ENCODE measurements around the gene MIS12. TPM values are rescaled to one million over a fixed set of nuclear protein-coding genes. Genes with fewer than 3 reads are reported as not detected.

Gene MIS12
- total and polyA plus RNA-seq, 2 of the 13 experiments (the other 11 are each of a cell fraction or from before 2014, with no cell fraction given) = 13.4 to 28.0 TPM

- TF ChIP-seq PLSCR1 (CRISPR knock-in tag; IDR thresholded peaks at IDR 0.05; ENCODE audit: borderline replicate concordance) (no peak), EHMT2 (IDR thresholded peaks at IDR 0.05; ENCODE audit: borderline replicate concordance, low read depth, low read length) (no peak), KAT8 (CRISPR knock-in tag; IDR thresholded peaks at IDR 0.05) (peak; percentile 93), TRIM22 (IDR thresholded peaks at IDR 0.05) (no peak), TCF7 (IDR thresholded peaks at IDR 0.05; ENCODE audit: low read depth) (no peak), HIVEP1 (CRISPR knock-in tag; IDR thresholded peaks at IDR 0.05) (peak; percentile 65; the same call in 1 of the 2 replicates), ZNF354B (CRISPR knock-in tag; IDR thresholded peaks at IDR 0.05) (peak; percentile 66; the same call in 1 of the 2 replicates), KLF11 (CRISPR knock-in tag; IDR thresholded peaks at IDR 0.05) (no peak), ARID2 (CRISPR knock-in tag; IDR thresholded peaks at IDR 0.05; ENCODE audit: borderline replicate concordance) (no peak), KLF13 (CRISPR knock-in tag; IDR thresholded peaks at IDR 0.05) (no peak), KDM2A (CRISPR knock-in tag; IDR thresholded peaks at IDR 0.05; ENCODE audit: borderline replicate concordance, low read depth) (peak; percentile 94), ZNF264 (CRISPR knock-in tag; IDR thresholded peaks at IDR 0.05) (peak; percentile 81), SPEN (CRISPR knock-in tag; IDR thresholded peaks at IDR 0.05; ENCODE audit: low read depth) (peak; percentile 98), BCLAF1 (IDR thresholded peaks at IDR 0.05) (no peak), ZNF768 (CRISPR knock-in tag; IDR thresholded peaks at IDR 0.05) (peak; percentile 80; the same call in 1 of the 2 replicates), ZNF34 (CRISPR knock-in tag; IDR thresholded peaks at IDR 0.05; ENCODE audit: borderline replicate concordance) (no peak)
- TF ChIP-seq, protein P1, sequence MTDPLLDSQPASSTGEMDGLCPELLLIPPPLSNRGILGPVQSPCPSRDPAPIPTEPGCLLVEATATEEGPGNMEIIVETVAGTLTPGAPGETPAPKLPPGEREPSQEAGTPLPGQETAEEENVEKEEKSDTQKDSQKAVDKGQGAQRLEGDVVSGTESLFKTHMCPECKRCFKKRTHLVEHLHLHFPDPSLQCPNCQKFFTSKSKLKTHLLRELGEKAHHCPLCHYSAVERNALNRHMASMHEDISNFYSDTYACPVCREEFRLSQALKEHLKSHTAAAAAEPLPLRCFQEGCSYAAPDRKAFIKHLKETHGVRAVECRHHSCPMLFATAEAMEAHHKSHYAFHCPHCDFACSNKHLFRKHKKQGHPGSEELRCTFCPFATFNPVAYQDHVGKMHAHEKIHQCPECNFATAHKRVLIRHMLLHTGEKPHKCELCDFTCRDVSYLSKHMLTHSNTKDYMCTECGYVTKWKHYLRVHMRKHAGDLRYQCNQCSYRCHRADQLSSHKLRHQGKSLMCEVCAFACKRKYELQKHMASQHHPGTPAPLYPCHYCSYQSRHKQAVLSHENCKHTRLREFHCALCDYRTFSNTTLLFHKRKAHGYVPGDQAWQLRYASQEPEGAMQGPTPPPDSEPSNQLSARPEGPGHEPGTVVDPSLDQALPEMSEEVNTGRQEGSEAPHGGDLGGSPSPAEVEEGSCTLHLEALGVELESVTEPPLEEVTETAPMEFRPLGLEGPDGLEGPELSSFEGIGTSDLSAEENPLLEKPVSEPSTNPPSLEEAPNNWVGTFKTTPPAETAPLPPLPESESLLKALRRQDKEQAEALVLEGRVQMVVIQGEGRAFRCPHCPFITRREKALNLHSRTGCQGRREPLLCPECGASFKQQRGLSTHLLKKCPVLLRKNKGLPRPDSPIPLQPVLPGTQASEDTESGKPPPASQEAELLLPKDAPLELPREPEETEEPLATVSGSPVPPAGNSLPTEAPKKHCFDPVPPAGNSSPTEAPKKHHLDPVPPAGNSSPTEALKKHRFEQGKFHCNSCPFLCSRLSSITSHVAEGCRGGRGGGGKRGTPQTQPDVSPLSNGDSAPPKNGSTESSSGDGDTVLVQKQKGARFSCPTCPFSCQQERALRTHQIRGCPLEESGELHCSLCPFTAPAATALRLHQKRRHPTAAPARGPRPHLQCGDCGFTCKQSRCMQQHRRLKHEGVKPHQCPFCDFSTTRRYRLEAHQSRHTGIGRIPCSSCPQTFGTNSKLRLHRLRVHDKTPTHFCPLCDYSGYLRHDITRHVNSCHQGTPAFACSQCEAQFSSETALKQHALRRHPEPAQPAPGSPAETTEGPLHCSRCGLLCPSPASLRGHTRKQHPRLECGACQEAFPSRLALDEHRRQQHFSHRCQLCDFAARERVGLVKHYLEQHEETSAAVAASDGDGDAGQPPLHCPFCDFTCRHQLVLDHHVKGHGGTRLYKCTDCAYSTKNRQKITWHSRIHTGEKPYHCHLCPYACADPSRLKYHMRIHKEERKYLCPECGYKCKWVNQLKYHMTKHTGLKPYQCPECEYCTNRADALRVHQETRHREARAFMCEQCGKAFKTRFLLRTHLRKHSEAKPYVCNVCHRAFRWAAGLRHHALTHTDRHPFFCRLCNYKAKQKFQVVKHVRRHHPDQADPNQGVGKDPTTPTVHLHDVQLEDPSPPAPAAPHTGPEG (CRISPR knock-in tag; IDR thresholded peaks at IDR 0.05) = peak; percentile 90
- TF ChIP-seq, protein P2, sequence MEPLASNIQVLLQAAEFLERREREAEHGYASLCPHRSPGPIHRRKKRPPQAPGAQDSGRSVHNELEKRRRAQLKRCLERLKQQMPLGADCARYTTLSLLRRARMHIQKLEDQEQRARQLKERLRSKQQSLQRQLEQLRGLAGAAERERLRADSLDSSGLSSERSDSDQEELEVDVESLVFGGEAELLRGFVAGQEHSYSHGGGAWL (CRISPR knock-in tag; IDR thresholded peaks at IDR 0.05) = peak; percentile 99
Observed at GRCh38 chr17:5438716-5439445, 47.5 kb upstream of the MIS12 start, which contains the start of gene C1QBP (continued).

Data from HepG2 (cell line).